ENCODE data around the gene BICDL1. TPM values are rescaled to one million over a fixed set of nuclear protein-coding genes. Genes with fewer than 3 reads are reported as not detected.
A peak's percentile ranks its signal among the peaks of the same experiment; 100 is the strongest.

Gene BICDL1
- total RNA-seq, 1 experiment from 2014 or later = 3.6 TPM

- H3K9me2 ChIP-seq (replicated peaks; ENCODE audit: low read length) = no peaks in the 10 kb centered on the region
- no peak overlapping the region for H3K27ac ChIP-seq (ENCODE audit: low read length)
- intact Hi-C loops (cut with micrococcal nuclease) = no loop called here
- no peak overlapping the region for H3K9ac ChIP-seq (ENCODE audit: low read length)
- TF ChIP-seq EZH2 (IDR thresholded peaks at IDR 0.05; ENCODE audit: low read length, unreplicated experiment) = no peak
- no peak for TF ChIP-seq EZH2phosphoT487 (IDR thresholded peaks at IDR 0.05; ENCODE audit: borderline replicate concordance, low read length)
- TF ChIP-seq, protein P1, sequence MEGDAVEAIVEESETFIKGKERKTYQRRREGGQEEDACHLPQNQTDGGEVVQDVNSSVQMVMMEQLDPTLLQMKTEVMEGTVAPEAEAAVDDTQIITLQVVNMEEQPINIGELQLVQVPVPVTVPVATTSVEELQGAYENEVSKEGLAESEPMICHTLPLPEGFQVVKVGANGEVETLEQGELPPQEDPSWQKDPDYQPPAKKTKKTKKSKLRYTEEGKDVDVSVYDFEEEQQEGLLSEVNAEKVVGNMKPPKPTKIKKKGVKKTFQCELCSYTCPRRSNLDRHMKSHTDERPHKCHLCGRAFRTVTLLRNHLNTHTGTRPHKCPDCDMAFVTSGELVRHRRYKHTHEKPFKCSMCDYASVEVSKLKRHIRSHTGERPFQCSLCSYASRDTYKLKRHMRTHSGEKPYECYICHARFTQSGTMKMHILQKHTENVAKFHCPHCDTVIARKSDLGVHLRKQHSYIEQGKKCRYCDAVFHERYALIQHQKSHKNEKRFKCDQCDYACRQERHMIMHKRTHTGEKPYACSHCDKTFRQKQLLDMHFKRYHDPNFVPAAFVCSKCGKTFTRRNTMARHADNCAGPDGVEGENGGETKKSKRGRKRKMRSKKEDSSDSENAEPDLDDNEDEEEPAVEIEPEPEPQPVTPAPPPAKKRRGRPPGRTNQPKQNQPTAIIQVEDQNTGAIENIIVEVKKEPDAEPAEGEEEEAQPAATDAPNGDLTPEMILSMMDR (conservative IDR thresholded peaks at IDR 0.05; ENCODE audit: low read depth, low read length) = no peak
- H2AFZ ChIP-seq (ENCODE audit: low read length) = no peak overlapping the region
- H3K79me2 ChIP-seq (ENCODE audit: low read length) = no peaks in the 10 kb centered on the region
- H3F3A ChIP-seq (ENCODE audit: low read length, unreplicated experiment) = peaks cover 3% of the 10 kb centered on the region
- peaks cover 51% of the 10 kb centered on the region for H3K36me3 ChIP-seq (ENCODE audit: low read depth, low read length)
- H4K20me1 ChIP-seq (ENCODE audit: low read length) = no peaks in the 10 kb centered on the region
- ChIA-PET POLR2A (ENCODE audit: unreplicated experiment) (interaction anchor here (0.5 to 0.6 kb wide), 3 partner anchors 41 to 165 kb away, joined by 3 to 20 read pairs (median 4); partner anchors contain the start of gene RNU4-2), CTCF (interaction anchor here (0.6 kb wide), 1 partner anchor 16 kb away, joined by 3 read pairs; no protein-coding TSS in a partner anchor)
- no peaks in the 10 kb centered on the region for H3K9me3 ChIP-seq (ENCODE audit: low read length)
- DNase-seq = no peak
- H3K27me3 ChIP-seq (ENCODE audit: low read length) = no peaks in the 10 kb centered on the region
- 0 out of 2 replicates have a peak, but pooled peaks have one; percentile 5 for ATAC-seq
- no peak overlapping the region for H3K4me2 ChIP-seq (ENCODE audit: low read length)
- H3K4me1 ChIP-seq (ENCODE audit: insufficient read depth, low read length) = no peaks in the 10 kb centered on the region
- no TSS peak for BruUV-seq (replicated peaks)
- H3K4me3 ChIP-seq (ENCODE audit: low read length) = no peak overlapping the region
Measured at GRCh38 chr12:120125792-120126634, 137.0 kb downstream of the BICDL1 start.

DNA sequence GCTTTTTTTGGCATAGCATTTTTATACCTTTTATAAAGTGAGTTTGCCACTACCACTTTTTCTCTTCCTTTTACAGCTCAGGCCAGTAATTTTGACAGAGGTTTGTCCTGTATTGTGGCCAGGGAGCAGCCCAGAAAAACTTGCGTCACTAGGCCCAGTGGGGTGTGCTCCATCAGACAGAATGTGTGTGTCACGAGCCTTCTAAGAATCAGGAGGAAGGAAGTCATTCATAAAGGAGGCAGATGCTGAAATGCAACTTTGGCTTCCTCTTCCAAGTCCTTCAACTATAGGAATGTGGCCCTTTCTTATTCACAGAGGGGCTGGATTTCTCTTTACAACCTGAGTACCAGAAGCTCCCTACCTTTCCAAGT is 137.6 kb downstream of the BICDL1 start:
- Histone ChIP-seq H3K36me3 (ENCODE audit: low read depth, low read length) (peaks cover 57% of the 10 kb centered on the region), H3K79me2 (ENCODE audit: low read length) (no peaks in the 10 kb centered on the region), H3K9ac (ENCODE audit: low read length) (no peak overlapping the region), H3K9me2 (replicated peaks; ENCODE audit: low read length) (no peaks in the 10 kb centered on the region), H3K27me3 (ENCODE audit: low read length) (no peaks in the 10 kb centered on the region), H3K4me2 (ENCODE audit: low read length) (no peak overlapping the region), H2AFZ (ENCODE audit: low read length) (no peak overlapping the region), H3K4me3 (ENCODE audit: low read length) (no peak overlapping the region), H3F3A (ENCODE audit: low read length, unreplicated experiment) (peaks cover 3% of the 10 kb centered on the region), H3K9me3 (ENCODE audit: low read length) (no peaks in the 10 kb centered on the region), H3K27ac (ENCODE audit: low read length) (no peak overlapping the region), H4K20me1 (ENCODE audit: low read length) (no peaks in the 10 kb centered on the region), H3K4me1 (ENCODE audit: insufficient read depth, low read length) (no peaks in the 10 kb centered on the region)
- ATAC-seq = no peak
- intact Hi-C loops (cut with micrococcal nuclease) = no loop called here
- CTCF ChIA-PET = interaction anchor here (0.6 kb wide), 2 partner anchors 16 to 165 kb away, joined by 3 to 4 read pairs; no protein-coding TSS in a partner anchor
- POLR2A ChIA-PET (ENCODE audit: unreplicated experiment) = no interaction called here
- DNase-seq = no peak
- TF ChIP-seq EZH2phosphoT487 (IDR thresholded peaks at IDR 0.05; ENCODE audit: borderline replicate concordance, low read length) = no peak
- TF ChIP-seq EZH2 (IDR thresholded peaks at IDR 0.05; ENCODE audit: low read length, unreplicated experiment) = no peak
- TF ChIP-seq, protein P1 (conservative IDR thresholded peaks at IDR 0.05; ENCODE audit: low read depth, low read length) = no peak
- no TSS peak for BruUV-seq (replicated peaks)

DNA sequence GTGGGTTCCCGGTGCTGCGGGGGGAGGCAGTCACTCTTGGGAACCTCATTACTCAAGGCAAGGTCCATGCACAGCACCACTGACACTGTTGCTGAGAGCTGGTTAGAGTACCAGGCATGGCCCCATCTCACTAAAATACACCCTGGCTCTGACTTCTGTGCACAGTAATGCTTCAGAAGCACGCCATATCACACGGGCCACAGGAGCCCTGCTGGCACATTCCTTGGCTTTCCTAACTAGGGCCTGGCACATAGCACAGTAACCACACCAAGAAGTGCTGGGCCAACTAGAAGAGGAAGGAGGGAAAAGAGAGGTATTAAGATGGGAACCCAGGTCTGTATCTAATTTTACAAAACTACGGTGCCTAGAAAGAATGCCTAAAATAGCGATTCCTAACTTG is 141.0 kb downstream of the BICDL1 start:
- H3K4me3 ChIP-seq (ENCODE audit: low read length) = no peak overlapping the region
- ChIA-PET POLR2A (ENCODE audit: unreplicated experiment) (no interaction called here), CTCF (no interaction called here)
- no peaks in the 10 kb centered on the region for H3K79me2 ChIP-seq (ENCODE audit: low read length)
- 0 out of 2 replicates have a peak, but pooled peaks cover 6% of the 10 kb centered on the region for H3K4me1 ChIP-seq (ENCODE audit: insufficient read depth, low read length)
- no peaks in the 10 kb centered on the region for H3K9me2 ChIP-seq (replicated peaks; ENCODE audit: low read length)
- H2AFZ ChIP-seq (ENCODE audit: low read length) = no peak overlapping the region
- H3K4me2 ChIP-seq (ENCODE audit: low read length) = no peak overlapping the region
- intact Hi-C loops (cut with micrococcal nuclease) = no loop called here
- no peaks in the 10 kb centered on the region for H3K9me3 ChIP-seq (ENCODE audit: low read length)
- no peak overlapping the region for H3K27ac ChIP-seq (ENCODE audit: low read length)
- no TSS peak for BruUV-seq (replicated peaks)
- TF ChIP-seq EZH2 (IDR thresholded peaks at IDR 0.05; ENCODE audit: low read length, unreplicated experiment) (no peak), EZH2phosphoT487 (IDR thresholded peaks at IDR 0.05; ENCODE audit: borderline replicate concordance, low read length) (no peak)
- TF ChIP-seq, protein P1 (conservative IDR thresholded peaks at IDR 0.05; ENCODE audit: low read depth, low read length) = no peak
- no peak overlapping the region for H3K9ac ChIP-seq (ENCODE audit: low read length)
- no peaks in the 10 kb centered on the region; the same call in 1 of the 2 replicates for H4K20me1 ChIP-seq (ENCODE audit: low read length)
- no peaks in the 10 kb centered on the region for H3K27me3 ChIP-seq (ENCODE audit: low read length)
- H3F3A ChIP-seq (ENCODE audit: low read length, unreplicated experiment) = no peaks in the 10 kb centered on the region
- ATAC-seq = no peak
- peaks cover 90% of the 10 kb centered on the region for H3K36me3 ChIP-seq (ENCODE audit: low read depth, low read length)
- no peak for DNase-seq

Data from PC-3 (cell line).